ENCODE data around the gene HIPK4. TPM values are rescaled to one million over a fixed set of nuclear protein-coding genes. Genes with fewer than 3 reads are reported as not detected.

HIPK4 gene
- total and polyA plus RNA-seq, 9 of the 15 experiments (the other 6 are each of a cell fraction or from before 2014, with no cell fraction given), result 0.06 to 0.09 TPM; not detected in 7

GRCh38 chr19:40425450-40426287 is 35.7 kb upstream of the HIPK4 start, which contains the start of gene SERTAD1 (continued):
- TF ChIP-seq, protein P1, sequence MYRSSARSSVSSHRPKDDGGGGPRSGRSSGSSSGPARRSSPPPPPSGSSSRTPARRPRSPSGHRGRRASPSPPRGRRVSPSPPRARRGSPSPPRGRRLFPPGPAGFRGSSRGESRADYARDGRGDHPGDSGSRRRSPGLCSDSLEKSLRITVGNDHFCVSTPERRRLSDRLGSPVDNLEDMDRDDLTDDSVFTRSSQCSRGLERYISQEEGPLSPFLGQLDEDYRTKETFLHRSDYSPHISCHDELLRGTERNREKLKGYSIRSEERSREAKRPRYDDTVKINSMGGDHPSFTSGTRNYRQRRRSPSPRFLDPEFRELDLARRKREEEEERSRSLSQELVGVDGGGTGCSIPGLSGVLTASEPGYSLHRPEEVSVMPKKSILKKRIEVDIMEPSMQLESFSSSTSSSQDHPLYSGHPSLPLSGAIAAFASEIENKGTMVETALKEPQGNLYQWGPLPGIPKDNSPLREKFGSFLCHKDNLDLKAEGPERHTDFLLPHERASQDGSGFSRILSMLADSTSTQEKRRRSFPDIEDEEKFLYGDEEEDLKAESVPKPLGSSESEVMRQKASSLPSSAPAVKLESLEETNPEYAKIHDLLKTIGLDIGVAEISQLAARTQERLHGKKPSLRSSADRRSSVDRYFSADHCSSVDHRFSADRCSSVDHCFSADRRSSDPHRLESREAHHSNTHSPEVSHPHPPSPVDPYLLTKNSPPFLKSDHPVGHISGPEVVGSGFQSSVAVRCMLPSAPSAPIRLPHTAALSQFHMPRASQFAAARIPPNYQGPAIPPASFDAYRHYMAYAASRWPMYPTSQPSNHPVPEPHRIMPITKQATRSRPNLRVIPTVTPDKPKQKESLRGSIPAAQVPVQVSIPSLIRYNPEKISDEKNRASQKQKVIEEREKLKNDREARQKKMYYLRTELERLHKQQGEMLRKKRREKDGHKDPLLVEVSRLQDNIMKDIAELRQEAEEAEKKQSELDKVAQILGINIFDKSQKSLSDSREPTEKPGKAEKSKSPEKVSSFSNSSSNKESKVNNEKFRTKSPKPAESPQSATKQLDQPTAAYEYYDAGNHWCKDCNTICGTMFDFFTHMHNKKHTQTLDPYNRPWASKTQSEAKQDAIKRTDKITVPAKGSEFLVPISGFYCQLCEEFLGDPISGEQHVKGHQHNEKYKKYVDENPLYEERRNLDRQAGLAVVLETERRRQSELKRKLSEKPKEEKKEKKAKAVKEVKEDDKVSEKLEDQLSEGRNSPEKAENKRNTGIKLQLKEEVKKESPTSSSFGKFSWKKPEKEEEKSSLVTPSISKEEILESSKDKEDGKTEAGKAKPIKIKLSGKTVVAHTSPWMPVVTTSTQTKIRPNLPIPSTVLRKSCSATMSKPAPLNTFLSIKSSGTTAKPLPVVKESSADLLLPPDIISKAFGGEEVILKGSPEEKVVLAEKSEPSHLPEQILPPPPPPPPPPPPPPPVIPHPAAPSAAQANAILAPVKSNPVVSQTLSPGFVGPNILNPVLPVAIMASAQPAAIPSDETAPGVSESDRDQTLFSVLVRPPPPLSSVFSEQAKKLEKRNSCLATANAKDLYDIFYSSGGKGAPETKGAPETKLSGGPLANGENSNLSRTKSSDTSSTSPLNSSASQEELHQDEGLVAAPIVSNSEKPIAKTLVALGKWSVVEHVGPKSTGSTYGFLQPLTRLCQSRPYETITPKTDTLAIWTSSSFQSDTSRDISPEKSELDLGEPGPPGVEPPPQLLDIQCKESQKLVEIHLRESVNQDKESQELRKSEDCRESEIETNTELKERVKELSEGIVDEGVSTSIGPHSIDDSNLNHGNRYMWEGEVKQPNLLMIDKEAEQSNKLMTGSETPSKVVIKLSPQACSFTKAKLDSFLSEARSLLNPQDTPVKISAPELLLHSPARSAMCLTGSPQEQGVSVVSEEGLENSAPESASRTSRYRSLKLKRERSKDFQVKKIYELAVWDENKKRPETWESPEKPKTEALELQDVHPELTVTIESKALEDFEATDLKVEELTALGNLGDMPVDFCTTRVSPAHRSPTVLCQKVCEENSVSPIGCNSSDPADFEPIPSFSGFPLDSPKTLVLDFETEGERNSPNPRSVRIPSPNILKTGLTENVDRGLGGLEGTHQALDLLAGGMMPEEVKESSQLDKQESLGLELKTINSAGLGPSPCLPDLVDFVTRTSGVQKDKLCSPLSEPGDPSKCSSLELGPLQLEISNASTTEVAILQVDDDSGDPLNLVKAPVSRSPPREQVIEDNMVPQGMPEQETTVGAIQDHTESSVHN (IDR thresholded peaks at IDR 0.05; ENCODE audit: borderline replicate concordance in 1 of 2, low read depth in 1 of 2), result no peak
- no peak for TF ChIP-seq E2F8 (IDR thresholded peaks at IDR 0.05; ENCODE audit: low read depth, partially characterized antibody)
- TF ChIP-seq HNRNPK (IDR thresholded peaks at IDR 0.05; ENCODE audit: low read depth, low read length, poor library complexity, severe bottlenecking), result no peak
- TF ChIP-seq RFX5 (IDR thresholded peaks at IDR 0.05; ENCODE audit: low read depth, low read length), result peak; percentile 64; the same call in 1 of the 2 replicates
- no peak for TF ChIP-seq MCM7 (IDR thresholded peaks at IDR 0.05)
- TF ChIP-seq TEAD1 (CRISPR knock-in tag; IDR thresholded peaks at IDR 0.05), result peak in 1 of 2 experiments; percentile 69; a peak in 1 of 4 replicates
- TF ChIP-seq GABPB1 (CRISPR knock-in tag; IDR thresholded peaks at IDR 0.05), result peak; percentile 61
- TF ChIP-seq ZBTB7A (IDR thresholded peaks at IDR 0.05; ENCODE audit: borderline replicate concordance, control insufficient read depth, low read depth, low read length), result peak; percentile 98
- no peak for TF ChIP-seq PURB (CRISPR knock-in tag; IDR thresholded peaks at IDR 0.05; ENCODE audit: low read depth)
- peak; percentile 18; the same call in 1 of the 2 replicates for TF ChIP-seq CBFA2T3 (IDR thresholded peaks at IDR 0.05)
- no peak for TF ChIP-seq HCFC1 (IDR thresholded peaks at IDR 0.05; ENCODE audit: low read depth, low read length)
- no peak for TF ChIP-seq STAG1 (CRISPR knock-in tag; IDR thresholded peaks at IDR 0.05; ENCODE audit: borderline replicate concordance)
- TF ChIP-seq ZNF324 (CRISPR knock-in tag; IDR thresholded peaks at IDR 0.05), result no peak
- TF ChIP-seq ZNF77 (CRISPR knock-in tag; IDR thresholded peaks at IDR 0.05), result no peak
- TF ChIP-seq MAFK (IDR thresholded peaks at IDR 0.05; ENCODE audit: low read length), result no peak
- no peak for TF ChIP-seq SNIP1 (IDR thresholded peaks at IDR 0.05; ENCODE audit: low read depth)
- TF ChIP-seq ZBTB17 (CRISPR knock-in tag; IDR thresholded peaks at IDR 0.05), result peak; percentile 80; the same call in 1 of the 2 replicates
- peak; percentile 71 for TF ChIP-seq MTA3 (IDR thresholded peaks at IDR 0.05; ENCODE audit: borderline replicate concordance)

All from K562 (cell line).